H54 (cell line): ENCODE measurements around the gene MMEL1.
"Not testable (repeated sequence)": the region's sequence is repeated elsewhere in the genome, so short reads cannot be mapped to it uniquely, and the experiment has no call there.

Source experiments
- DNase-seq: peaks from one replicate; pipeline ENCODE4 v3.0.0; 2011; ENCODE audit warnings: low spot score, mixed read lengths; ENCODE audit not compliant: insufficient read length
- FAIRE-seq: peaks from 3 replicates; lab custom pipeline; 2011; peaks lifted over from hg19 to GRCh38; lab: Jason Lieb, UNC
- POLR2A ChIP-seq: IDR thresholded peaks from 2 replicates; pipeline ENCODE4 v1.6.1; 2011; ENCODE audit warnings: low read depth, mild to moderate bottlenecking, low read length

Gene MMEL1

GRCh38 chr1:2582391-2582790, 50.4 kb downstream of the MMEL1 start:
- FAIRE-seq = no peak
- no peak for TF ChIP-seq POLR2A
- no peak for DNase-seq

- FAIRE-seq = no peak
- no peak for TF ChIP-seq POLR2A
- DNase-seq = no peak
These were observed 52.1 kb downstream of the MMEL1 start for GRCh38 chr1:2580691-2581090.

GRCh38 chr1:2578758-2579118, 54.1 kb downstream of the MMEL1 start:
- no peak for FAIRE-seq
- no peak for DNase-seq
- TF ChIP-seq POLR2A = no peak

GRCh38 chr1:2577565-2578075, 55.2 kb downstream of the MMEL1 start:
- FAIRE-seq, DNase-seq: not testable (repeated sequence)

GRCh38 chr1:2575801-2576663, 56.8 kb downstream of the MMEL1 start:
- no peak for FAIRE-seq
- no peak for DNase-seq
- TF ChIP-seq POLR2A = no peak

- DNase-seq (no peak), FAIRE-seq (no peak)
- TF ChIP-seq POLR2A = no peak
These were observed 58.5 kb downstream of the MMEL1 start for GRCh38 chr1:2574350-2574749.

- TF ChIP-seq POLR2A = no peak
- no peak for DNase-seq
- no peak for FAIRE-seq
These were observed 59.4 kb downstream of the MMEL1 start for GRCh38 chr1:2573250-2573920.

- DNase-seq (no peak), FAIRE-seq (no peak)
- no peak for TF ChIP-seq POLR2A
These were observed 61.5 kb downstream of the MMEL1 start for GRCh38 chr1:2571348-2571747.

- no peak for TF ChIP-seq POLR2A
- FAIRE-seq (no peak), DNase-seq (no peak)
These were observed 62.5 kb downstream of the MMEL1 start for GRCh38 chr1:2570332-2570731.

- not testable (repeated sequence) for FAIRE-seq, DNase-seq
These were observed 63.1 kb downstream of the MMEL1 start for GRCh38 chr1:2569703-2570102.

- no peak for TF ChIP-seq POLR2A
- DNase-seq (no peak), FAIRE-seq (no peak)
These were observed 63.8 kb downstream of the MMEL1 start for GRCh38 chr1:2569060-2569459.

- not testable (repeated sequence) for DNase-seq, FAIRE-seq
These were observed 64.5 kb downstream of the MMEL1 start for GRCh38 chr1:2568187-2568816.

- no peak for FAIRE-seq
- TF ChIP-seq POLR2A = no peak
- no peak for DNase-seq
These were observed 65.6 kb downstream of the MMEL1 start for GRCh38 chr1:2567083-2567679.

- no peak for DNase-seq
These were observed 66.4 kb downstream of the MMEL1 start for GRCh38 chr1:2566101-2567045.

More at GRCh38 chr1:2566101-2567045, 66.4 kb downstream of the MMEL1 start:
- no peak for FAIRE-seq
- TF ChIP-seq POLR2A = no peak
